Measurements from ENCODE around the gene RUSF1.

RUSF1 gene

GRCh38 chr16:31467151-31467773 is 40.9 kb downstream of the RUSF1 start:
- no peak for DNase-seq

GRCh38 chr16:31466381-31466841 is 41.8 kb downstream of the RUSF1 start:
- DNase-seq, result no peak

GRCh38 chr16:31465788-31466370 is 42.3 kb downstream of the RUSF1 start:
- no peak for DNase-seq

DNA sequence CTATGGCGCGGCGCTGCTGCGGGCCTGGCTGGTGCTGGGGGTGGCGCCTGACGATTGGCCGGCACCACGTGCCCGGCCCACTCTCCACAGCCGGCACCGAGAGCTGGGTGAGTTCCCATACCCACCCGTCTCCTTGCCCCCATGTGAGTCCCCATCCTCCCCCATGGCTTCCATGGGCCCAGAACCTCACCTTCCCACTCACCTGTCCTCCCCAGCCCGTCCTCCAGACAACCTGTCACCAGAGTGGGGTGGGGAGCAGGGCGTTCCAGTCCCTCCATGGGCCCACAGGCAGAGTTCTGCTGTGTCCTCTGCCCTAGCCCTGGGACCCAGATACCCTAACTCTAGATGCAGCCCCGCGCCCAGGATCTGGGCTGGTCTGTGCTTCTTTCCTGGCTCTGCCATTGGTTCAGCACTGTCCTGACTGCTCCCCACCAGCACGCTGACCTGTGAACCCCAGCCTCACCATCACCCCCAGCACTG is 43.4 kb downstream of the RUSF1 start:
- DNase-seq, result no peak

DNA sequence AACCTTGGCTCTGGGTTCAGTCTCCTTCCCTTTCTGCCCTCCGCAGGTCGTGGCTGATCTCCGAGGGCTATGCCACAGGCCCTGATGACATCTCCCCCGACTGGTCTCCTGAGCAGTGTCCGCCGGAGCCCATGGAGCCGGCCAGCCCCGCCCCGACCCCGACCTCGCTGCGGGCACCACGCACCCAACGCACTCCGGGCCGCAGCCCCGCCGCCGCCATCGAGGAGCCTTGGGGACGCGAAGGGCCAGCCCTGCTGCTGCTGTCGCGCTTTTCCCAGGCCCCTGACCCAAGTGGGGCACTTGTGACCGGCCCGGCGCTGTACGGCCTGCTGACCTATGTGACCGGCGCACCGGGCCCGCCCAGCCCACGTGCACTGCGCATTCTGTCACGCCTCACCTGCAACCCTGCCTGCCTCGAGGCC is 43.8 kb downstream of the RUSF1 start:
- no peak for DNase-seq

DNA sequence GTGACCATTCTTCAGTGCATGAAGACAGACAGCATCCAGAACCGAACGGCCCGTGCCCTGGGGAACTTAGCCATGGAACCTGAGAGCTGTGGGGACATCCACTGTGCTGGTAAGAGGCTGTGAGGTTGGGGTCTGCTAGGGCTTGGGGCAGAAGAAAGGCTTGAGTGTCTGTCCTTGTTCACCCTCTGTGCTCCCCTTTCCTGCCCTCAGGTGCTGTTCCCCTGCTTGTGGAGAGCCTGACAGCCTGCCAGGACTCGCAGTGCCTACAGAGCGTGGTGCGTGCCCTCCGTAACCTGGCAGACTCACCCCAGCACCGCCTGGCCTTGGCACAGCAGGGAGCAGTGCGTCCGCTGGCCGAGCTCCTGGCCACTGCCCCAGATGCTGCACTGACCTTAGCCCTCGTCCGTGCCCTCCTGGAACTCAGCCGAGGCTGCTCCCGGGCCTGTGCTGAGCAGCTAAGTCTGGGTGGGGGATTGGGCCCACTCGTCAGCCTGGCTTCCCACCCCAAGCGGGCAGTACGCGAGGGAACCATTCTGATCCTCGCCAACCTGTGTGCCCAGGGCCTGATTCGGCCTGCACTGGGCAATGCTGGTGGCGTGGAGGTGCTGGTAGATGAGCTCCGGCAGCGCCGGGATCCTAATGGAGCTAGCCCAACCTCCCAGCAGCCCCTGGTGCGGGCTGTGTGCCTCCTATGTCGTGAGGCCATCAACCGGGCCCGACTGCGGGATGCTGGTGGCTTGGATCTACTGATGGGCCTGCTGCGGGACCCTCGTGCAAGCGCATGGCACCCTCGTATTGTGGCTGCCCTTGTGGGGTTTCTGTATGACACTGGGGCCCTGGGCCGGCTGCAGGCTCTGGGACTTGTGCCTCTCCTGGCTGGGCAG is 46.0 kb downstream of the RUSF1 start:
- no peak for DNase-seq

DNA sequence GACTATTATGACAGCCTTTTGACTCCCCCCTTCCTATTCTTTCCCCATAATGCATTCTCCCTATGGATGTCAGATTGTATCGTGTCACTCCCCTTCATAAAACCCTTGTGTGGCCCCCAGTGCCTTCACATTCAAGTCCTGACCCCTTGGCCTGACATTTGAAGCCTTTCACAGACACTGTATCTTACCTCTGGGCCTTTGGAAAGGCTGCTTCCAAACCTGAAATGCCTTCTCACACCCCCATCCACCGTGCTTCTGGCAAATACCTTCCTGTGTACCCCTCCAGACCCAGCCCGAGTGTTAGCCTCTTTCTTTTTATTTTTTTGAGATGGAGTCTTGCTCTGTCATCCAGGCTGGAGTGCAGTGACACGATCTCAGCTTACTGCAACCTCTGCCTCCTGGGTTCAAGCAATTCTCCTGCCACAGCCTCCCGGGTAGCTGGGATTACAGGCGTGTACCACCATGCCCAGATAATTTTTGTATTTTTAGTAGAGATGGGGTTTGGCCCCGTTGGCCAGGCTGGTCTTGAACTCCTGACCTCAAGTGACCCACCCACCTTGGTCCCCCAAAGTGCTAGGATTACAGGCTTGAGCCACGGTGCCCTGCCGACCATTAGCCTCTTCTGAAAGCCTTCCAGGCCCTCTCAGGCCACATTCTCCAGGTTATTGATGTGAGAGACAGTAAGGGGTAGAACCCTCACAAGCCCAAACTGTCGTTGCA is 46.8 kb downstream of the RUSF1 start:
- no peak for DNase-seq

GRCh38 chr16:31460582-31461002 is 47.6 kb downstream of the RUSF1 start:
- no peak for DNase-seq

GRCh38 chr16:31459687-31460581 is 48.3 kb downstream of the RUSF1 start:
- peak; percentile 73 for DNase-seq

DNA sequence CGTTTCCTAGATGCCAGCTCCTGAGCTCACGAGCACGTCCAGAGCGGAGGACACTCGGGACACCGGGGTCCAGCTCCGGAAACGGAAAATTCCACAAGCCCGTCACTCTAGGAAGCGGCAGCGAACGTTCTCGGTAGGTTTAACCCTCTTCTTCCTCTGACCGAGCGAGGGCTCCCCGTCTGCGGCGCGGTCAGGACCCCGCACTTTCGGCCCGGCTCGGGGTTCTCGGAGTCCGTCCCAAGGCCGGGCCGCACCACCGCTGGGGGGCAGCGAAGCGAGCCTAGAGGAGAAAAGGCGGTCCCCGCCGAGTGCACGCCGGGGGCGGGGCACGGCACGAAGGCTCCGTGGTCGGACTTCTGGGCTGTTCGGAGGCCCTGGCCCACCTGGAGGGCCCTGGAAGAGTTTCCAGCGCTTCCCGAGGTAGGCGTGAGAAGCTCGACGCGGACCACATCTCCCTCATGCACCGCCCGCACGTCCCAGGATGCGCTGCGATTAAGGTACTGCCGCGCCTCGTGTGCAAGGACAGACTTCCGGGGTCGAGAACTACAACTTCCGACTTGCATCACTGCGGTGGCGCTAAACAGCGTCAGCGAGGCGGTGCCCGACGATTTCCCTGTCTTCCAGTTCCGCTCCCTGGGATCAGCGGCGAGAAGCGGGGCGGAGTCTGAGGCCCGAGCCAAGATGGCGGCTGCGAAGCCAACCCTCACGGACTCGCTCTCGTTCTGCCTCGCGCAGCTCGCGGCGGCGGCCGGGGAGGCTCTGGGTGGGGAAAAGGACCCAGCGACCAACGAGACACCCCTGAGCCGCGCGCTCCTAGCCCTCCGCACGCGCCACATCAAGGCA is 49.1 kb downstream of the RUSF1 start, which contains the start of gene ARMC5:
Gene ARMC5, plus strand, starts transcription at position 658 of the 843 bp plus-strand sequence. Its CDS starts 24 bp downstream, at position 682.
- peak; percentile 70 for DNase-seq

- DNase-seq, result no peak
These were observed 49.9 kb downstream of the RUSF1 start for GRCh38 chr16:31458073-31458843.

- no peak for DNase-seq
These were observed 51.2 kb downstream of the RUSF1 start for GRCh38 chr16:31456988-31457360.

DNA sequence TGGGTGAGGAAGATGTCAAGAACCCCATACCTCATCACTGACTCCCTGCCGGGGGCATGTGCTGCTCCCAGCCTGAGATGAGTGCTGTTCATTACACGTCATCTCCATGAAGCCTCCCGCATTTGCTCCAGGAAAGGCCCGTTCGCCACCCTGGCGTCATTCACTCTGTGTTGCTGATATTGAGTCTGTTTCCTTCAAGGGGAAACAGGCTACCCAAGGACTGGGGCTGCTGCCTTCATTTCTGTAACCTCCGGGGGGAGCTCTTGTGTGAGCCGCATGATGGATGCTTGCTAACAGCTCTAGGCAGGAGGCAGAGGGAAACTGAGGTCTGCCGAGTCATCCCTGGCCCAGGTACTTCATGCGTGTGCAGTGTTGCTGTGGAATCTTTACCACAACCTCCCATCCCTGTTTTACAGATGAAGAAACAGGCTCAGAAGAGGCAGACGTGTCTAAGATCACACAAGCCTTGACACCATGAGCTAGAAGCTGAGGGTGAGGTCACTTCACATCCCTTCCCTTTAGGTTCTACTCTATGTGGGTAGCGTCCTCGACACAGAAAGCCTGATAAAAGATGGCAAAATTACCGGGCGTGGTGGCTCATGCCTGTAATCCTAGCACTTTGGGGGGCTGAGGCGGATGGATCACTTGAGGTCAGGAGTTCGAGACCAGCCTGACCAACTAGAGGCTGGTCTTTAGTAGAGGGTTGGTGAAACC is 52.4 kb downstream of the RUSF1 start:
- DNase-seq, result no peak

- no peak for DNase-seq
These were observed 54.7 kb downstream of the RUSF1 start for GRCh38 chr16:31453255-31454204.

DNA sequence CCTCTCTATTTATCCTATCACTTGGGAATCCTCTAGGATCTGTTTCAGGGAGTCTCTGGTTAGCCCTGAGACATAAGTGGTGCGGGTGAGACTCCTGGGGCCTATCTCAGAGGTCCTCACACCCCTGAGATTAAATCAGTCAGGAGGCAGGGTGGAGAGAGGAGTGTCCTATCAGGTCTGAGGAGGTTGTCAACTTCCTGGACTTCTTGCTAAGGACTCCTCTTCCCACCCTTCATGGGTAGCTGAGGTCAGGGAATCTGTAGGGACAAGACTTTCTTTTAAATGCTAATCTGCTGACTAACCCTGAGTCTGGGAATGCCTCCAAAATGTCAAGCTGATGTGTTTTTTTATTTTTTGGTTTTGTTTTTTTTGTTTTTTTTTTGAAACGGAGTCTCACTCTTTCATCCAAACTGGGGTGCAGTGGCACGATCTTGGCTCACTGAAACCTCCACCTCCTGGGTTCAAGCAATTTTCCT is 55.5 kb downstream of the RUSF1 start:
- DNase-seq, result no peak

DNA sequence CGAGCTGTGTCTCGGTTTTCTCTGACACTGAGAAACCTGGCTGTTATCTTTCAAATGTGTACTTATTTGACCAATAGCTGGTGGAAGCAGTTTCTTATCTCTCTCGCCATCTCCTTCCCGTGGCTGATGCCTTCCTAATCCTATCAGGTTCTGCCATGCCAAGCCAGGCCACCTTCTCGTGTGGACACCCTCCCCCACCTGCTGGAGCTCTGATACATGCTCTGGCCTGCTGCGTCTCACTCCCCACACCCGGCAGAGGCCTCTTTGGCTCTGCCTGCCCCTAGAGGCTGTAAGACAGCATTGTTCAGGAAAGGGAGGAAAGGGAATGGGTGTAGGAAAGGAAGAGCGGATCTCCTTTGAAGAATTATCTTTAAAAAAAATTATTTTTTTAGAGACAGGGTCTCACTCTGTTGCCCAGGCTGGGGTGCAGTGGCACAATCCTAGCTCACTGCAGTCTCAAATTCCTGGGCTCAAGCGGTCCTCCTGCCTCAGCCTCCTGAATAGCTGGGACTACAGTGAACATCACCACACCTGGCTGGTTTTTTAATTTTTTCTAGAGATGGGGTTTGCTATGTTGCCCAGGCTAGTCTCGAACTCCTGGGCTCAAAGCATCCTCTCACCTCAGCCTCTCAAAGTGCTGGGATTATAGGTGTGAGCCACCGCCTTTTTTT is 56.4 kb downstream of the RUSF1 start:
- DNase-seq, result no peak

- DNase-seq, result no peak
These were observed 57.0 kb downstream of the RUSF1 start for GRCh38 chr16:31451201-31451600.
